ENCODE data around the gene MPIG6B. TPM values are rescaled to one million over a fixed set of nuclear protein-coding genes. Genes with fewer than 3 reads are reported as not detected.

The MPIG6B gene
- total and polyA plus RNA-seq, 7 donors, result 0.13 TPM; not detected in 6

- peaks cover 0 to 4% (median 0%) of the 10 kb centered on the region in 4 donors for H3K4me1 ChIP-seq
- peaks cover 49 to 69% (median 60%) of the 10 kb centered on the region in 4 donors for H3K36me3 ChIP-seq
- no peaks in the 10 kb centered on the region for H3K9me3 ChIP-seq
- no peaks in the 10 kb centered on the region for H3K27me3 ChIP-seq
- 87 to 93% methylated on average over 8 of the region's 8 CpGs for WGBS, 2 donors
- H3K27ac ChIP-seq, result no peak overlapping the region
- no peak for DNase-seq
- intact Hi-C loops (cut with DNase I), result no loop called here
- TF ChIP-seq POLR2A (IDR thresholded peaks at IDR 0.05) (no peak), CTCF (IDR thresholded peaks at IDR 0.05) (no peak), EP300 (IDR thresholded peaks at IDR 0.05) (no peak), POLR2AphosphoS5 (IDR thresholded peaks at IDR 0.05) (no peak)
- no peak overlapping the region for H3K4me3 ChIP-seq
Measured at GRCh38 chr6:31687321-31687720, 35.9 kb upstream of the MPIG6B start.

GRCh38 chr6:31687860-31688693 is 35.1 kb upstream of the MPIG6B start:
- peaks cover 0 to 3% (median 0%) of the 10 kb centered on the region in 4 donors for H3K4me1 ChIP-seq
- no peak overlapping the region for H3K27ac ChIP-seq
- H3K36me3 ChIP-seq, result peaks cover 53 to 77% (median 66%) of the 10 kb centered on the region in 4 donors
- H3K4me3 ChIP-seq, result no peak overlapping the region
- H3K27me3 ChIP-seq, result no peaks in the 10 kb centered on the region
- intact Hi-C loops (cut with DNase I), result no loop called here
- WGBS, 2 donors, result 88 to 91% methylated on average over 14 of the region's 14 CpGs
- TF ChIP-seq POLR2A (IDR thresholded peaks at IDR 0.05), result no peak
- no peak for DNase-seq
- H3K9me3 ChIP-seq, result no peaks in the 10 kb centered on the region

- 76 to 86% methylated on average over 11 of the region's 11 CpGs for WGBS, 2 donors
- no peaks in the 10 kb centered on the region for H3K4me1 ChIP-seq
- H3K9me3 ChIP-seq, result no peaks in the 10 kb centered on the region
- DNase-seq, result no peak
- no peaks in the 10 kb centered on the region for H3K27me3 ChIP-seq
- H3K36me3 ChIP-seq, result peaks cover 59 to 91% (median 74%) of the 10 kb centered on the region in 4 donors
- H3K4me3 ChIP-seq, result no peak overlapping the region
- intact Hi-C loops (cut with DNase I), result no loop called here
- TF ChIP-seq POLR2A (IDR thresholded peaks at IDR 0.05), result no peak
- no peak for TF ChIP-seq POLR2AphosphoS5 (IDR thresholded peaks at IDR 0.05)
- TF ChIP-seq EP300 (IDR thresholded peaks at IDR 0.05), result no peak
- no peak for TF ChIP-seq CTCF (IDR thresholded peaks at IDR 0.05)
- H3K27ac ChIP-seq, result no peak overlapping the region
Measured at GRCh38 chr6:31689249-31690110, 33.7 kb upstream of the MPIG6B start.

- intact Hi-C loops (cut with DNase I), result no loop called here
- no peak overlapping the region for H3K27ac ChIP-seq
- no peaks in the 10 kb centered on the region for H3K9me3 ChIP-seq
- no peak overlapping the region for H3K4me3 ChIP-seq
- H3K4me1 ChIP-seq, result no peaks in the 10 kb centered on the region
- H3K36me3 ChIP-seq, result peaks cover 69 to 99% (median 84%) of the 10 kb centered on the region in 4 donors
- 50 to 79% methylated on average over 10 of the region's 10 CpGs for WGBS, 2 donors
- H3K27me3 ChIP-seq, result no peaks in the 10 kb centered on the region
- TF ChIP-seq EP300 (IDR thresholded peaks at IDR 0.05), result no peak
- no peak for DNase-seq
Measured at GRCh38 chr6:31690231-31691077, 32.7 kb upstream of the MPIG6B start.

- Histone ChIP-seq H3K27me3 (no peaks in the 10 kb centered on the region), H3K27ac (no peak overlapping the region), H3K9me3 (no peaks in the 10 kb centered on the region), H3K36me3 (peaks cover 70 to 99% (median 89%) of the 10 kb centered on the region in 4 donors), H3K4me3 (no peak overlapping the region), H3K4me1 (no peaks in the 10 kb centered on the region)
- TF ChIP-seq POLR2A (IDR thresholded peaks at IDR 0.05) (no peak), CTCF (IDR thresholded peaks at IDR 0.05) (no peak), POLR2AphosphoS5 (IDR thresholded peaks at IDR 0.05) (no peak), EP300 (IDR thresholded peaks at IDR 0.05) (no peak)
- WGBS, 2 donors, result 91 to 94% methylated on average over 6 of the region's 6 CpGs
- DNase-seq, result no peak
- intact Hi-C loops (cut with DNase I), result no loop called here
Measured at GRCh38 chr6:31691078-31691463, 32.1 kb upstream of the MPIG6B start.

Data from sigmoid colon (tissue), 7 donors.